Smooth muscle cell (in vitro differentiated cells): ENCODE results near the gene DSCAML1. TPM values are rescaled to one million over a fixed set of nuclear protein-coding genes. Genes with fewer than 3 reads are reported as not detected.

Experiments
- DNase-seq: peaks from one replicate; lab custom pipeline; 2025; ENCODE audit not compliant: unreplicated experiment; lab: John Stamatoyannopoulos, UW
- H2AFZ ChIP-seq: fragments of 200-600 bp; sonication (generic); 2 replicates; pipeline ENCODE4 v1.6.0; 2016; ENCODE audit warnings: antibody characterized with exemption, low read depth, mild to moderate bottlenecking
- H3F3A ChIP-seq: fragments of 200-600 bp; sonication (generic); 2 replicates; pipeline ENCODE4 v1.6.0; 2017; ENCODE audit warnings: antibody characterized with exemption, low read depth
- H3K27ac ChIP-seq: fragments of 200-600 bp; sonication (generic); 2 replicates; pipeline ENCODE4 v1.5.1; 2016; ENCODE audit warnings: low read depth, mild to moderate bottlenecking
- H3K27me3 ChIP-seq: fragments of 200-600 bp; sonication (generic); 2 replicates; pipeline ENCODE4 v1.6.1; 2016; ENCODE audit warnings: low read depth, mild to moderate bottlenecking
- H3K36me3 ChIP-seq: fragments of 200-600 bp; sonication (generic); 2 replicates; pipeline ENCODE4 v1.5.1; 2016; ENCODE audit warnings: low read depth
- H3K4me1 ChIP-seq: fragments of 200-600 bp; sonication (generic); 2 replicates; pipeline ENCODE4 v1.5.1; 2016; ENCODE audit warnings: low read depth
- H3K4me2 ChIP-seq: fragments of 200-600 bp; sonication (generic); 2 replicates; pipeline ENCODE4 v1.6.0; 2016; ENCODE audit warnings: mild to moderate bottlenecking
- H3K4me3 ChIP-seq: fragments of 200-600 bp; sonication (generic); 2 replicates; pipeline ENCODE4 v1.5.1; 2016; ENCODE audit warnings: mild to moderate bottlenecking
- H3K79me2 ChIP-seq: fragments of 200-600 bp; sonication (generic); 2 replicates; pipeline ENCODE4 v1.6.0; 2016; ENCODE audit warnings: low read depth, mild to moderate bottlenecking
- H3K9ac ChIP-seq: fragments of 200-600 bp; sonication (generic); 2 replicates; pipeline ENCODE4 v1.6.0; 2016; ENCODE audit warnings: low read depth
- H3K9me3 ChIP-seq: fragments of 200-600 bp; sonication (generic); replicated peaks from 2 replicates; pipeline ENCODE4 v1.5.1; 2016; ENCODE audit warnings: low read depth
- H4K20me1 ChIP-seq: fragments of 200-600 bp; sonication (generic); 2 replicates; pipeline ENCODE4 v1.6.0; 2016; ENCODE audit warnings: low read depth
- WGBS: methylation state at CpG from one replicate; pipeline ENCODE4 v1.1.7; 2016; ENCODE audit warnings: low lambda C conversion rate; 5-methylcytosine and 5-hydroxymethylcytosine counted together
- polyA plus RNA-seq: library from polyadenylated mRNA; unstranded; fragments of >200 nt; fragmentation: Nextera tagmentation; extraction: Ambion mirVana; gene quantifications from 2 replicates; pipeline ENCODE4 v1.2.1, GENCODE V29; 2016
- total RNA-seq: library from RNA; depleted of rRNA; stranded (reverse); fragments of >200 nt; gene quantifications from 2 replicates; pipeline ENCODE4 v1.2.3, GENCODE V29; 2014
- TF ChIP-seq, protein P1 (sequence below): fragments of 200-600 bp; sonication (generic); IDR thresholded peaks from 2 replicates; pipeline ENCODE4 v1.5.1; 2017; ENCODE audit warnings: borderline replicate concordance, mild to moderate bottlenecking, antibody characterized with exemption; ENCODE audit not compliant: insufficient read depth, poor library complexity, severe bottlenecking

Gene DSCAML1
- total and polyA plus RNA-seq, 2 experiments from 2014 or later: 0.22 TPM; not detected in 1

DNA sequence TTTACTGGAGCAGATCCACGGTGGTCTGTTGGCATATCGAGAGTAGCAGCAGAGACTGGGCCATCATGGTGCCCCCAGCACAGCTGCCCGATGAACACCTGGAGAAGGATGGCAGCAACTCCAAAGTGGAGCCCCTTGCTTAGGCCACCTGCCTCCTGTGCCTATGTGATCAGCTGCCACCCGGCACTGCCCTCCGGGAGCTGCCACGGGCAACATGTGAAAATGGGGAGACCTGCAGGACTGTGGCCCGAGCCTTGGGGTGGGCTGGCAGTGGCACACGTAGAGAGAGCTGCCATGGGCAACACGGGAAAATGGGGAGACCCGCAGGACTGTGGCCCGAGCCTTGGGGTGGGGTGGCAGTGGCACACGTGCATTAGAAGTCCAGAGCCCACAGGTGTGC is 24.4 kb upstream of the DSCAML1 start:
- H3K9me3 ChIP-seq: no peaks in the 10 kb centered on the region
- H3K4me2 ChIP-seq: no peak overlapping the region
- H4K20me1 ChIP-seq: no peaks in the 10 kb centered on the region
- H3K79me2 ChIP-seq: no peaks in the 10 kb centered on the region
- TF ChIP-seq, protein P1, sequence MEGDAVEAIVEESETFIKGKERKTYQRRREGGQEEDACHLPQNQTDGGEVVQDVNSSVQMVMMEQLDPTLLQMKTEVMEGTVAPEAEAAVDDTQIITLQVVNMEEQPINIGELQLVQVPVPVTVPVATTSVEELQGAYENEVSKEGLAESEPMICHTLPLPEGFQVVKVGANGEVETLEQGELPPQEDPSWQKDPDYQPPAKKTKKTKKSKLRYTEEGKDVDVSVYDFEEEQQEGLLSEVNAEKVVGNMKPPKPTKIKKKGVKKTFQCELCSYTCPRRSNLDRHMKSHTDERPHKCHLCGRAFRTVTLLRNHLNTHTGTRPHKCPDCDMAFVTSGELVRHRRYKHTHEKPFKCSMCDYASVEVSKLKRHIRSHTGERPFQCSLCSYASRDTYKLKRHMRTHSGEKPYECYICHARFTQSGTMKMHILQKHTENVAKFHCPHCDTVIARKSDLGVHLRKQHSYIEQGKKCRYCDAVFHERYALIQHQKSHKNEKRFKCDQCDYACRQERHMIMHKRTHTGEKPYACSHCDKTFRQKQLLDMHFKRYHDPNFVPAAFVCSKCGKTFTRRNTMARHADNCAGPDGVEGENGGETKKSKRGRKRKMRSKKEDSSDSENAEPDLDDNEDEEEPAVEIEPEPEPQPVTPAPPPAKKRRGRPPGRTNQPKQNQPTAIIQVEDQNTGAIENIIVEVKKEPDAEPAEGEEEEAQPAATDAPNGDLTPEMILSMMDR: no peak
- peaks cover 8% of the 10 kb centered on the region for H3F3A ChIP-seq
- no peaks in the 10 kb centered on the region for H3K36me3 ChIP-seq
- H3K4me3 ChIP-seq: no peak overlapping the region
- H2AFZ ChIP-seq: no peak overlapping the region
- no peaks in the 10 kb centered on the region for H3K27me3 ChIP-seq
- H3K4me1 ChIP-seq: peaks cover 12% of the 10 kb centered on the region
- no peak overlapping the region for H3K9ac ChIP-seq
- H3K27ac ChIP-seq: no peak overlapping the region
- 85% methylated on average over 12 of the region's 12 CpGs for WGBS
- no peak for DNase-seq

DNA sequence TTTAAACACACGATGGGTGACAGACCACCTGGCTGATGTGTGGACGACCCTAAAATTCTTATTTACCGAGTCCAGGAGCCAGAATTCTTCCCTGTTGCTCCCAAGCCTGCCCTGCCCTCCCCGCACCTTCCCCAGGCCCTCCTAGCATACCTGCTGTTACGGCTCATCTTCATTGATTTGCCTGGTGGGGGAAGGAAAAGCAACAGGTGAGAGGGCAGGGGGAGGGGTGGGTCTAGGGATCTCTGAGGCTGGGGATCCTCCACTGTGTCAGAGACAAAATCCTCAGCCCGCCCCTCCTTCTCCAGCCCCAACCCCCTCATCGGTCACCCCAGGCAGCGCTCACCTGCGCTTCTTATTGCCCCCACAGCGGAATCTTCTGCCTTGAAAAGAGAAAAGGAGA is 23.5 kb upstream of the DSCAML1 start:
- Histone ChIP-seq H3K27me3 (no peaks in the 10 kb centered on the region), H3K79me2 (no peaks in the 10 kb centered on the region), H3K36me3 (no peaks in the 10 kb centered on the region), H3K4me3 (no peak overlapping the region), H3K4me1 (peaks cover 21% of the 10 kb centered on the region), H4K20me1 (no peaks in the 10 kb centered on the region), H3K9ac (no peak overlapping the region), H3K4me2 (no peak overlapping the region), H3K27ac (no peak overlapping the region), H3F3A (peaks cover 9% of the 10 kb centered on the region), H2AFZ (no peak overlapping the region), H3K9me3 (no peaks in the 10 kb centered on the region)
- DNase-seq: no peak
- TF ChIP-seq, protein P1: no peak
- WGBS: 80% methylated on average over 9 of the region's 10 CpGs

- Histone ChIP-seq H3K36me3 (no peaks in the 10 kb centered on the region), H3K9me3 (no peaks in the 10 kb centered on the region), H3K4me2 (no peak overlapping the region), H2AFZ (no peak overlapping the region), H3K4me3 (no peak overlapping the region), H3K4me1 (peaks cover 26% of the 10 kb centered on the region), H3F3A (peaks cover 9% of the 10 kb centered on the region), H3K27me3 (no peaks in the 10 kb centered on the region), H4K20me1 (no peaks in the 10 kb centered on the region), H3K27ac (no peak overlapping the region), H3K79me2 (no peaks in the 10 kb centered on the region), H3K9ac (no peak overlapping the region)
- 93% methylated on average over 11 of the region's 11 CpGs for WGBS
- TF ChIP-seq, protein P1: no peak
- DNase-seq: no peak
These were observed 23.1 kb upstream of the DSCAML1 start for GRCh38 chr11:117820071-117820470.
